Neutrophil (primary cell): ENCODE data around the gene TRPM2.

ENCODE experiments used
- H3K27ac ChIP-seq: fragments of 200-600 bp; sonication (generic); 2 replicates; pipeline ENCODE4 v1.5.1; 2016; ENCODE audit warnings: mild to moderate bottlenecking, moderate library complexity
- H3K27me3 ChIP-seq: fragments of 200-600 bp; sonication (generic); 2 replicates; pipeline ENCODE4 v1.6.0; 2016; ENCODE audit warnings: mild to moderate bottlenecking
- H3K36me3 ChIP-seq: fragments of 200-600 bp; sonication (generic); 2 replicates; pipeline ENCODE4 v1.5.1; 2017
- H3K4me1 ChIP-seq, 2 experiments: fragments of 200-600 bp in 1 of 2; sonication (generic) in 1 of 2; 1 replicate in 1 of 2; 2 replicates in 1 of 2; pipeline versions ENCODE4 v1.5.1 to v1.6.1; 2013 to 2016; ENCODE audit warnings: low read depth in 1 of 2, low read length in 1 of 2, mild to moderate bottlenecking in 1 of 2, moderate library complexity in 1 of 2; ENCODE audit not compliant: control insufficient read depth in 1 of 2, insufficient read depth in 1 of 2
- H3K4me3 ChIP-seq, 2 experiments: fragments of 200-600 bp in 1 of 2; sonication (generic) in 1 of 2; 1 replicate in 1 of 2; 2 replicates in 1 of 2; pipeline ENCODE4 v1.5.1; 2013 to 2016; ENCODE audit warnings: low read depth in 1 of 2, low read length in 1 of 2, mild to moderate bottlenecking in 1 of 2, moderate library complexity in 1 of 2
- H3K9me3 ChIP-seq: fragments of 200-600 bp; sonication (generic); 2 replicates; pipeline ENCODE4 v1.5.1; 2016
- CTCF ChIP-seq: fragments of 200-600 bp; sonication (generic); IDR thresholded peaks from 2 replicates; pipeline ENCODE4 v1.5.1; 2016; ENCODE audit warnings: antibody characterized with exemption

TRPM2 gene

GRCh38 chr21:44353191-44353970, at the start of gene TRPM2:
Gene TRPM2 (plus strand): TSS chr21:44353621. CDS start chr21:44353701, 80 bp downstream.
- peak within 1 kb of the TSS; percentile 93 for H3K27ac ChIP-seq
- H3K4me3 ChIP-seq = peak within 1 kb of the TSS; percentile 60 to 64
- H3K36me3 ChIP-seq = peaks cover 18% of the 10 kb centered on the region
- no peak for TF ChIP-seq CTCF
- H3K4me1 ChIP-seq = peaks cover 75 to 76% of the 10 kb centered on the region in 2 experiments
- H3K9me3 ChIP-seq = no peaks in the 10 kb centered on the region
- H3K27me3 ChIP-seq = peaks cover 17% of the 10 kb centered on the region

GRCh38 chr21:44304011-44304616, 49.3 kb upstream of the TRPM2 start:
- Histone ChIP-seq H3K4me1 (peaks cover 29 to 31% of the 10 kb centered on the region in 2 experiments), H3K9me3 (no peaks in the 10 kb centered on the region), H3K36me3 (peaks cover 18% of the 10 kb centered on the region), H3K27ac (no peak overlapping the region), H3K4me3 (no peak overlapping the region), H3K27me3 (peaks cover 5% of the 10 kb centered on the region)
- TF ChIP-seq CTCF = no peak

- Histone ChIP-seq H3K27ac (no peak overlapping the region), H3K27me3 (no peaks in the 10 kb centered on the region), H3K36me3 (peaks cover 21% of the 10 kb centered on the region), H3K9me3 (no peaks in the 10 kb centered on the region), H3K4me1 (peaks cover 24 to 25% of the 10 kb centered on the region in 2 experiments), H3K4me3 (no peak overlapping the region)
- no peak for TF ChIP-seq CTCF
These were observed 48.5 kb upstream of the TRPM2 start for GRCh38 chr21:44304877-44305293.

GRCh38 chr21:44305691-44306090, 47.7 kb upstream of the TRPM2 start:
- H3K27me3 ChIP-seq = no peaks in the 10 kb centered on the region
- peaks cover 29% of the 10 kb centered on the region for H3K36me3 ChIP-seq
- H3K4me3 ChIP-seq = no peak overlapping the region
- H3K9me3 ChIP-seq = no peaks in the 10 kb centered on the region
- peaks cover 20 to 23% of the 10 kb centered on the region in 2 experiments for H3K4me1 ChIP-seq
- no peak for TF ChIP-seq CTCF
- H3K27ac ChIP-seq = no peak overlapping the region

GRCh38 chr21:44306936-44307704, 46.3 kb upstream of the TRPM2 start:
- Histone ChIP-seq H3K27me3 (no peaks in the 10 kb centered on the region), H3K4me3 (no peak overlapping the region), H3K36me3 (peaks cover 43% of the 10 kb centered on the region), H3K4me1 (peaks cover 7 to 9% of the 10 kb centered on the region in 2 experiments), H3K27ac (no peak overlapping the region), H3K9me3 (no peaks in the 10 kb centered on the region)
- no peak for TF ChIP-seq CTCF
